ENCODE data around the gene RPS6KA5.

DNA sequence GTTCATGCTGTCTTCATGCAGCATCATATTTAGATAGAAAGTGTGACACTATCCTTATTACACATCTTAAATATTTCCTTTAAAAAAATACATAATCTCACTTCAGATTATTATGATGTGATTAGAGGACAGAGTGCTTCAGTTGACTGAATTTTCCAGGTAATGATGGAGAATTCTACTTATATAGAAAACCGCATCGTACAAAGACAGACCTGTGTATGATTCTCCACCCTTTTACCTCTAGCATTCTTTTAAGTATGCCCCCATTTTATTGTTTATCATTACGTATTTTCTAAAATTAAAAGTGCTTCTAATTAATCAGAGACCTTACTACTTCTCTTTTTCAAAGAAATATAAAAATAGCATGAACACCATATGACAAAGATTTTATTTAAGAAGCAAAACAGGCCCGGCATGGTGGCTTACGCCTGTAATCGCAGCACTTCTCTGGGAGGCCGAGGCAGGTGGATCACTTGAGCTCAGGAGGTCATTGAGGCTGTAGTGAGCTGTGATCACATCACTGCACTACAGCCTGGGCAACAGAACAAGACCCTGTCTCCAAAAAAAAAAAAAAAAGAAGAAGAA lies 13.9 kb downstream of the RPS6KA5 start:
- TF ChIP-seq JUNB (IDR thresholded peaks at IDR 0.05): no peak
- TF ChIP-seq, protein P1, sequence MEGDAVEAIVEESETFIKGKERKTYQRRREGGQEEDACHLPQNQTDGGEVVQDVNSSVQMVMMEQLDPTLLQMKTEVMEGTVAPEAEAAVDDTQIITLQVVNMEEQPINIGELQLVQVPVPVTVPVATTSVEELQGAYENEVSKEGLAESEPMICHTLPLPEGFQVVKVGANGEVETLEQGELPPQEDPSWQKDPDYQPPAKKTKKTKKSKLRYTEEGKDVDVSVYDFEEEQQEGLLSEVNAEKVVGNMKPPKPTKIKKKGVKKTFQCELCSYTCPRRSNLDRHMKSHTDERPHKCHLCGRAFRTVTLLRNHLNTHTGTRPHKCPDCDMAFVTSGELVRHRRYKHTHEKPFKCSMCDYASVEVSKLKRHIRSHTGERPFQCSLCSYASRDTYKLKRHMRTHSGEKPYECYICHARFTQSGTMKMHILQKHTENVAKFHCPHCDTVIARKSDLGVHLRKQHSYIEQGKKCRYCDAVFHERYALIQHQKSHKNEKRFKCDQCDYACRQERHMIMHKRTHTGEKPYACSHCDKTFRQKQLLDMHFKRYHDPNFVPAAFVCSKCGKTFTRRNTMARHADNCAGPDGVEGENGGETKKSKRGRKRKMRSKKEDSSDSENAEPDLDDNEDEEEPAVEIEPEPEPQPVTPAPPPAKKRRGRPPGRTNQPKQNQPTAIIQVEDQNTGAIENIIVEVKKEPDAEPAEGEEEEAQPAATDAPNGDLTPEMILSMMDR (IDR thresholded peaks at IDR 0.05): no peak
- no peak for TF ChIP-seq REST (IDR thresholded peaks at IDR 0.05)
- TF ChIP-seq NFE2L2 (conservative IDR thresholded peaks at IDR 0.05; ENCODE audit: low read length): no peak
- TF ChIP-seq MAX (IDR thresholded peaks at IDR 0.05): no peak
- no peak for TF ChIP-seq RARB (CRISPR knock-in tag; IDR thresholded peaks at IDR 0.05)
- no peak for TF ChIP-seq HOXB13 (CRISPR knock-in tag; IDR thresholded peaks at IDR 0.05; ENCODE audit: low read depth)
- no peak for TF ChIP-seq ZFP36 (IDR thresholded peaks at IDR 0.05; ENCODE audit: borderline replicate concordance, partially characterized antibody)
- TF ChIP-seq BHLHE40 (IDR thresholded peaks at IDR 0.05; ENCODE audit: low read depth, low read length): no peak
- no peak for TF ChIP-seq POLR2A (IDR thresholded peaks at IDR 0.05; ENCODE audit: low read length)
- no peak for TF ChIP-seq CEBPB (IDR thresholded peaks at IDR 0.05)
